SJCRH30 (cell line): Measurements from ENCODE around the gene NFKBIA. TPM values are rescaled to one million over a fixed set of nuclear protein-coding genes. Genes with fewer than 3 reads are reported as not detected.
"Not testable (repeated sequence)": the region's sequence is repeated elsewhere in the genome, so short reads cannot be mapped to it uniquely, and the experiment has no call there.

ENCODE experiments used
- DNase-seq, 2 experiments: peaks; one replicate each; pipeline ENCODE4 v3.0.0-alpha.2; 2015 to 2020
- H3K27ac ChIP-seq: fragments of 250-450 bp; sonication (Bioruptor Pico); 2 replicates; pipeline ENCODE4 v1.5.1; 2020; ENCODE audit warnings: mild to moderate bottlenecking, moderate library complexity
- H3K27me3 ChIP-seq: fragments of 250-450 bp; sonication (Bioruptor Pico); 2 replicates; pipeline ENCODE4 v1.5.1; 2020; ENCODE audit warnings: mild to moderate bottlenecking, moderate library complexity
- H3K36me3 ChIP-seq: fragments of 250-450 bp; sonication (Bioruptor Pico); 2 replicates; pipeline ENCODE4 v1.5.1; 2020; ENCODE audit warnings: mild to moderate bottlenecking, moderate library complexity
- H3K4me1 ChIP-seq: fragments of 250-450 bp; sonication (Bioruptor Pico); 2 replicates; pipeline ENCODE4 v1.5.1; 2020; ENCODE audit warnings: mild to moderate bottlenecking, moderate library complexity
- H3K4me3 ChIP-seq: fragments of 250-450 bp; sonication (Bioruptor Pico); 2 replicates; pipeline ENCODE4 v1.5.1; 2020; ENCODE audit warnings: mild to moderate bottlenecking, moderate library complexity
- H3K9me3 ChIP-seq: fragments of 250-450 bp; sonication (Bioruptor Pico); replicated peaks from 2 replicates; pipeline ENCODE4 v1.5.1; 2020; ENCODE audit warnings: mild to moderate bottlenecking, moderate library complexity
- total RNA-seq: library from RNA; depleted of rRNA; stranded (reverse); fragments of >200 nt; shearing (Covaris generic); gene quantifications from 2 replicates; pipeline ENCODE4 v1.2.3, GENCODE V29; 2014

Gene NFKBIA
- total RNA-seq, 1 experiment from 2014 or later, result 25.7 TPM

GRCh38 chr14:35390577-35391387, 13.8 kb downstream of the NFKBIA start:
- Histone ChIP-seq H3K9me3 (no peaks in the 10 kb centered on the region), H3K36me3 (no peaks in the 10 kb centered on the region), H3K27ac (no peak overlapping the region), H3K4me1 (no peaks in the 10 kb centered on the region), H3K4me3 (no peak overlapping the region), H3K27me3 (no peaks in the 10 kb centered on the region)
- peak in 1 of 2 experiments; percentile 47 for DNase-seq

GRCh38 chr14:35389315-35389667, 15.3 kb downstream of the NFKBIA start:
- no peaks in the 10 kb centered on the region for H3K27me3 ChIP-seq
- H3K9me3 ChIP-seq, result no peaks in the 10 kb centered on the region
- no peaks in the 10 kb centered on the region for H3K4me1 ChIP-seq
- no peak overlapping the region for H3K4me3 ChIP-seq
- H3K27ac ChIP-seq, result no peak overlapping the region
- no peaks in the 10 kb centered on the region for H3K36me3 ChIP-seq
- DNase-seq, result no peak

DNA sequence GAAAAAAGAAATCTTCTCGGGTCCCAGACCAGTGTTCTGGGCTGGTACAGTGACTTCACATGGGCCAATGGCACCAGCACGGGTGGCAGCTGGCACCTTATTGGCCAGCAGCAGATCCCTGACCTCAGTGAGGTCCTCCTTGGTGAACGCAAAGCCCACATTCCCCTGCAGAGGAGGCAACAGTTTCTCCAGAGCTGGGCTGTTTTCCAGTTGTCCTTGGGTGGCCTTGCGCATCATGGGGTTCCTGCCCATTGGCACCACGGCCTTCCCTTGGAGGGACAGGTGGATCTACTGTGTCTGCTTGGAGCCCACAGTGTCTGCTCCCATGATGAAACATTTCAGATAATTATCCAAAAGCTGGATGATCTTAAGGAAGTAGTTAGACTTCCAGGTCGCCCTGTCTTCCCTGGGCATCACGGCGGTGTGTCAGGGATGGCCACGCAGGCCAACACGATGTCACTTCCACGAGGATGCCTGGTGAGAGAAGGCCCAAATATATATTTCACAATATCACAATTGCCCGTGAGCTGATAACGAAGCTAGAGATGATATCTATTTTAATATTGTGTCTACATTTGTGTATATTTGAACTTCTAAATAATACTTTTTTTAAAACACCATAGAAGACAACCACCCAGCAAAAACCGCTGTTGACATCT, 15.8 kb downstream of the NFKBIA start:
- Histone ChIP-seq H3K4me1 (no peaks in the 10 kb centered on the region), H3K27me3 (no peaks in the 10 kb centered on the region), H3K27ac (no peak overlapping the region), H3K36me3 (no peaks in the 10 kb centered on the region), H3K4me3 (no peak overlapping the region), H3K9me3 (no peaks in the 10 kb centered on the region)
- DNase-seq, result no peak

GRCh38 chr14:35387713-35388579, 16.6 kb downstream of the NFKBIA start:
- no peak for DNase-seq
- H3K36me3 ChIP-seq, result no peaks in the 10 kb centered on the region
- H3K9me3 ChIP-seq, result no peaks in the 10 kb centered on the region
- H3K4me3 ChIP-seq, result no peak overlapping the region
- no peaks in the 10 kb centered on the region for H3K27me3 ChIP-seq
- no peaks in the 10 kb centered on the region for H3K4me1 ChIP-seq
- no peak overlapping the region for H3K27ac ChIP-seq

DNA sequence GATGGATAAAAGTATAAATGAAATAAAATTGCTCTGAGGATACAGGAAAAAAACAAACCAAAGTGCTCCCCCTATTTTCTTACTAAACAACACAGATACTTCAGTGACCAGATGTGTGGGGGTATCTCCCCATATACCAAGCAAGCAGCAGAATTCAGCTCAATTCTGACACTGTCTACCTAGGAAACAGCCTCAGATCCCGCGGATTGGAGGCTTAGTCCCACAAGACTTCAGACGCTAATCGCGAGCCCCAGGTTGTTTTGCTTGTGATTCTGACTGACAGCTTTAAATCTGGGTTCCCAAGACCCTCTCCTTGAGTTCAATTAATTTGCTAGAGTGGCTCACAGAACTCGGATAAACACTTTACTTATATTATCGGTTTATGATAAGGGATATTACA, 17.3 kb downstream of the NFKBIA start:
- Histone ChIP-seq H3K27ac (peak overlapping the region; percentile 55), H3K9me3 (no peaks in the 10 kb centered on the region), H3K27me3 (no peaks in the 10 kb centered on the region), H3K4me3 (peak overlapping the region; percentile 28), H3K36me3 (no peaks in the 10 kb centered on the region), H3K4me1 (no peaks in the 10 kb centered on the region)
- DNase-seq, result no peak

DNA sequence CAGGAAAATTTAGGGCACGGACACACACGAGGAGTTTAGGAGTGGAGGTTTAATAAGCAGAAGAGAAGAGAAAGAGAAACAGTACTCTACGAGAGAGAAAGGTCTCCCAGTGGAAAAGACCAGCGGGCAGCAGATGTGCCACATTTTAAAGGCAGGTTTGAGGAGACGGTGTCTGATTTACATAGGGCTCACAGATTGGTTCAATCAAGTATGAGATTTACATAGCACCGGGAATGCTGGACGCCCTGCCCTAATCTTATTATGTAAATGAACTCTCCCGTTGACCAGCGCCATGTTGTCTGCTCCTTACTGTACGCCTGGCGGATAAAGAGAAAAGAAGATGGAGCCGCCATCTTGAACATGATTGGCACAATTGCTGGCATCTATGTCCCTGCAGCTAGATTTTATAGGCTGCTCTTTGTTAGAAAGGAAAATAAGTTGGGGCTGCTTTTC, 17.9 kb downstream of the NFKBIA start:
- no peaks in the 10 kb centered on the region for H3K36me3 ChIP-seq
- H3K27me3 ChIP-seq, result no peaks in the 10 kb centered on the region
- H3K4me1 ChIP-seq, result no peaks in the 10 kb centered on the region
- peak overlapping the region; percentile 28 for H3K4me3 ChIP-seq
- peak overlapping the region; percentile 55 for H3K27ac ChIP-seq
- H3K9me3 ChIP-seq, result no peaks in the 10 kb centered on the region
- peak; percentile 77 to 87 for DNase-seq

- no peaks in the 10 kb centered on the region for H3K4me1 ChIP-seq
- H3K27me3 ChIP-seq, result no peaks in the 10 kb centered on the region
- peak; percentile 26 to 40 for DNase-seq
- no peaks in the 10 kb centered on the region for H3K9me3 ChIP-seq
- H3K4me3 ChIP-seq, result no peak overlapping the region
- H3K36me3 ChIP-seq, result no peaks in the 10 kb centered on the region
- H3K27ac ChIP-seq, result no peak overlapping the region
These were observed 19.3 kb downstream of the NFKBIA start for GRCh38 chr14:35385042-35385839.

DNA sequence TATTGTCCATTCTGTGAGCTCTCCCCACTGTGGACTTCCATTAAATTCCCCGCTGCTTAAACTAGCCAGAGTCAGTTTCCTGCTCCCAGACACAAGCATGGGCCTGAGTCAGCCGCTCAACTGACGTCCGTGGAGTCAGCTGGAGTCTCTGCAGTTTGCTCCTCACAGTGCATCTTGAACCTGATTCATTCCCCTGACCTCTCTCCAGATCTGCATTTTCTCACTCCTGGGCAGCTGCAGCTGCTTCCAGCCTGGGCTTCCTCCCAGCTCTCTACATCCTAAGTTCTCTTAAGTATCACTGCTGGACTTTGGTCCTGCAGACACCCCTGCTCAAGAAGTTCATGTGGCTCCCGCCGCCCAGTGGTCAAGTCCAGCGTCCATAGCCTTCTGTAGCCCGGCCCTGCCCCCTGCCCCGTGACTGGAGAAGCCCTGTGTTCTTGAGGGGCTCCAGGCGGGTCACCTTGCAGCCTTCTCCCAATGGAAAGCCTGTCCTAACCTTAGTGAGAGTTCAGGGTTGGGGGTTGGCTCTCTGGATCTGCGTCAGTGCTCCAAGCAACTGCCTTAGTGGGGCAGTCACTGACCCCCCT, 20.0 kb downstream of the NFKBIA start:
- DNase-seq, result peak; percentile 32 to 48
- Histone ChIP-seq H3K27ac (no peak overlapping the region), H3K9me3 (no peaks in the 10 kb centered on the region), H3K4me3 (no peak overlapping the region), H3K4me1 (no peaks in the 10 kb centered on the region), H3K36me3 (no peaks in the 10 kb centered on the region), H3K27me3 (no peaks in the 10 kb centered on the region)

DNA sequence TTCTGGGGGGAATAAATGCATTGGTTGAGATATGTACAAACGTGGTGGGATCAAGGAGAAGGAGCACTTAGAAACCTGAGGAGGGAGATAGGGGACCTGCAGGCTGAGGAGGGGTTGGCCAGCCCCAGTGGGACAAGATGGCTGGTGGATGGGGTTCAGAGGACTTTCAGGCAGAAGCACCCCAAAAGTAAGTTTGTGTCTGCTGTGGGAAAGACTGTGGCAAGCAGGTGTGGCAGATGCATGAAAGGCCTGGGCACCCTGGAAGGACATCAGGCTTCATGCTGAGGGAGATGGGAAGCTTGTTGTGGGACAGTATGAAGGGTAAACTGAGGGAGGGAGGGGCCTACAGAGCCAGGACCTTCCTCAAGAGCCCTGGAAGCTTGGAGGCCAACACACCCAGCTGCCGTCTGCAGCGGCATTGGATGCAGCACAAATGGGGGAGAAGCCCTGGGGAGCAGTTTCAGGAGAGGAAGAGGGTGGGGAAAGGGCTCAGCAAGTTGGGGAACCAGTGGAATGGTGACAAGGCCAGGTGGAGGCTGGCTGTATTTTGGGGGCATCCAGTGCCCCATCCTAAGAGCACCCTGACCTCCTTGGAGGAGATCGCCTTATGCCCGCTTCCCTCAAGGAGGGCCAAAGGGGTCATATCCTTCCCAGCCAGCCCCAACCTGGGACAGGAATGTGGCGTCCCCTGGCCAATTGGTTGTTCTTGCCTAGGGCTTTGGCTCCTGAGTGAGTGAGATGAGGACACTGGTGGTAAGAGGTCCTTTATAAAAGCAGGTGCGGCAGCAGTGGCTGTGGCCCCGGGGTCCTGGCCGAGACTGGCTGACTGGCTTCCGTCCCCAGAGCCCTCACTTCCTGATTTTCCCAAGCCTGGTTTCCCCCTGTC, 20.7 kb downstream of the NFKBIA start:
- Histone ChIP-seq H3K4me3 (no peak overlapping the region), H3K27ac (no peak overlapping the region), H3K4me1 (no peaks in the 10 kb centered on the region), H3K9me3 (no peaks in the 10 kb centered on the region), H3K36me3 (no peaks in the 10 kb centered on the region), H3K27me3 (no peaks in the 10 kb centered on the region)
- no peak for DNase-seq

DNA sequence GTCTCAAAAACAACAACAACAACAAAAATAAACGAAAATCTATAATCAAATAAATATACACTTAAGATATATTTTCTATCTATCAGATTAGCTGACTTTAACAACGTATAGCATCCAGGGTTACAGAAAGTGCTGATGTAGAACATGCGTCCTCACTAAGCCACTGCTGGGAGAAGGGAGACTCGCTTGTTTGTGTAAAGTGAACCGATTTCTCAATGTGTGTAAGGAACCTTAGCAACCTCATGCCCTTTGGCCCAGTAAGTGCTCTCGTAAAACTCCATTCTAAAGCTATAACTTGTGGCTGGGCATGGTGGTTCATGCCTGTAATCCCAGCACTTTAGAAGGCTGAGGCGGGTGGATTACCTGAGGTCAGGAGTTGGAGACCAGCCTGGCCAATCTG, 23.8 kb downstream of the NFKBIA start:
- DNase-seq, result no peak
- H3K27me3 ChIP-seq, result no peaks in the 10 kb centered on the region

GRCh38 chr14:35379234-35379933, 25.2 kb downstream of the NFKBIA start:
- not testable (repeated sequence) for H3K4me3 ChIP-seq, H3K27ac ChIP-seq, H3K36me3 ChIP-seq, H3K9me3 ChIP-seq, H3K4me1 ChIP-seq, H3K27me3 ChIP-seq, DNase-seq

More for the DNA sequence above, 23.8 kb downstream of the NFKBIA start:
- Histone ChIP-seq H3K36me3 (no peaks in the 10 kb centered on the region), H3K27ac (no peak overlapping the region), H3K4me1 (no peaks in the 10 kb centered on the region), H3K9me3 (no peaks in the 10 kb centered on the region), H3K4me3 (no peak overlapping the region)

- no peaks in the 10 kb centered on the region for H3K9me3 ChIP-seq
- no peaks in the 10 kb centered on the region for H3K27me3 ChIP-seq
- H3K36me3 ChIP-seq, result no peaks in the 10 kb centered on the region
- no peak for DNase-seq
- H3K4me1 ChIP-seq, result no peaks in the 10 kb centered on the region
- no peak overlapping the region for H3K4me3 ChIP-seq
- H3K27ac ChIP-seq, result no peak overlapping the region
These were observed 25.9 kb downstream of the NFKBIA start for GRCh38 chr14:35378425-35379233.
